Muscle layer of colon (tissue), 2 donors: Measurements from ENCODE around the gene EBF4.
"Not testable (repeated sequence)": the region's sequence is repeated elsewhere in the genome, so short reads cannot be mapped to it uniquely, and the experiment has no call there.

ENCODE experiments used
- H3K27ac ChIP-seq: one replicate; pipeline ENCODE4 v1.7.0; 2013; ENCODE audit warnings: low read depth, mild to moderate bottlenecking, low read length, moderate library complexity
- H3K27me3 ChIP-seq, 2 donors: one replicate each; pipeline ENCODE4 v1.7.0; 2013; ENCODE audit warnings: low read length in 2 of 2, mild to moderate bottlenecking in 2 of 2; ENCODE audit not compliant: insufficient read depth in 2 of 2, control insufficient read depth in 1 of 2
- H3K36me3 ChIP-seq: one replicate; pipeline ENCODE4 v1.7.0; 2013; ENCODE audit warnings: mild to moderate bottlenecking, low read length; ENCODE audit not compliant: insufficient read depth
- H3K4me1 ChIP-seq: one replicate; pipeline ENCODE4 v1.7.0; 2013; ENCODE audit warnings: mild to moderate bottlenecking, low read length; ENCODE audit not compliant: insufficient read depth
- H3K4me3 ChIP-seq, 2 donors: one replicate each; pipeline ENCODE4 v1.7.0; 2013; ENCODE audit warnings: low read length in 2 of 2, low read depth in 1 of 2, mild to moderate bottlenecking in 1 of 2, moderate library complexity in 1 of 2
- H3K9ac ChIP-seq: one replicate; pipeline ENCODE4 v1.7.0; 2013; ENCODE audit warnings: low read length
- H3K9me3 ChIP-seq: one replicate; pipeline ENCODE4 v1.7.0; 2013; ENCODE audit warnings: mild to moderate bottlenecking, low read length
- donor health status: abdominal sarcoma.
- donor health status: Adenocarcinoma of cecum.

The EBF4 gene

DNA sequence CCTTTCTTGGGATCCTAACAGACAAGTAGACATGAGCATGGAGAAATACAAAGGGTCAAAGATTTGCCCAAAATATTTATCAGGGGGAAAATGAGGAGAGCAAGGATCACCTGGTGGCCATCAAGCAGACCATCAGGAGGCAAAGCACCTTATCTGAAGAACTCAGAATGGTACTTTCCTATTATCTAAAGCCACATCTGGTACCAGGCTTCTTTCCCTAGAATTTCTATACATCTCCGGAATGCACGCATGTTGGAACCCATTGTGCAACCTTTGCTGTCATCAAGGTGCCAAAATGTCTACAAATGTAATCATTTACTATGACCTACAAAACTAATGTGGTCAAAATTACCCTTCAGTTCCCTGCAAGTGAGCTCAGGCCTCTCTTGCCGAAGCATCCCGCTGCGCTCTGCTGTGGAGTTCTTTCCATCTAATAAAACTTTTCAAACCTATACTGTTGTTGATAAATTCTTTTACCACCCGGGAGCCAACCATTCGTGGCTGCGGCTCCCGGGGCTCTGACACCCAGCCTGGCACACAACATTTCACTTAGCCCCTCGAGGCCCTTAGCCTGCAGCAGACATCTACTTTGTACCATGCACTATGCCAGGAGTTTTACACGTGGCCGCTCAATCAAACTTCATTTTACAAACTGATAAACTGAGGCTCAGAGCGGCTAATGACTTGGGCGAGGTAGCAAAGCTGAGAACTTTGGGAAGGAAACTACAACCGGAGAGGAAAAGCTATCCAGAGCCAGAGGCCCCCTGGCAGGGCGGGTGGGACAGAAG, 111.7 kb downstream of the EBF4 start:
- H3K9me3 ChIP-seq, result no peaks in the 10 kb centered on the region
- no peak overlapping the region for H3K9ac ChIP-seq
- H3K36me3 ChIP-seq, result no peaks in the 10 kb centered on the region
- no peaks in the 10 kb centered on the region for H3K4me1 ChIP-seq
- peaks cover 5 to 61% of the 10 kb centered on the region in 2 donors for H3K27me3 ChIP-seq
- H3K27ac ChIP-seq, result no peak overlapping the region
- no peak overlapping the region for H3K4me3 ChIP-seq

DNA sequence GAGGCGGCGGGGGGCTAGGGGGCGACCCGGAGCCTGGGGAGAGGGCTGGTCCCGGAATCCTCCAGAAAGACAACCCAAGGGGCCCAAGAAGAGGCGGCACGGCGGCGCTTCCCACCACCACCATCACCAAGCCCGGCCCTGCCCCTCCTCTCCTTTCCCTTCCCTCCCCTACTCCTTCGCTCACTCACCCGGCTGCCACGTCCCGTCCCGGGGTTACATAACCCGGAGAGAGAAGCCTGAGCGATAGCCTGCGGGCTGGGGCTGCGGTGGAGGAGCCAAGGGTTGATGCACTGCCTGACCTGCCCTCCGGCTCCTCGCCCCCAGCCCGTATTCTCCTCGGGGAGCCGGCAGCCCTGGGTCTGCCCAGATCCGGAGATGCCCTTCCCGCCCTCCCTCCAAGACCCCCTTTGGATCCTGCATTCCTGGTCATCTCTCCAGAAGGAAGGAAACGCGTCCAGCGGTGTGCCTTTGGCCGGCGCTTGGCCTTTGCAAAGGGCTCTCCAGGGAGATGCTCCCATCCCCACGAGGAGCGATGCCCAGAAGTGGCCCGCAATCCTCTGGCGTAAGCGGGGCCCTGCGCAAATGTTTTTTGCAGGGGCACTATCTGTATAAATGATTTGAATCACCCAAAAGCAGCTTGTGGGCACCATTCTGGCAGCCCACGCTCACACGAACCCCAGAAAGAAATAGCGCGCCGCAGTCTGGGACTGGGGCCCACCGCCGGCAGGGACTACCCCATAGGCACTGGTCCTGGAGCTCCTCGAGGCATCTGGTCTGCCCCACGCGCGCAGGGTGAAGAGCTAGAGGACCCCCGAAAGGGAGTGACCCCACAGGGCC, 112.5 kb downstream of the EBF4 start:
- H3K27me3 ChIP-seq, result peaks cover under 1 to 53% of the 10 kb centered on the region in 2 donors
- H3K4me3 ChIP-seq, result no peak overlapping the region

DNA sequence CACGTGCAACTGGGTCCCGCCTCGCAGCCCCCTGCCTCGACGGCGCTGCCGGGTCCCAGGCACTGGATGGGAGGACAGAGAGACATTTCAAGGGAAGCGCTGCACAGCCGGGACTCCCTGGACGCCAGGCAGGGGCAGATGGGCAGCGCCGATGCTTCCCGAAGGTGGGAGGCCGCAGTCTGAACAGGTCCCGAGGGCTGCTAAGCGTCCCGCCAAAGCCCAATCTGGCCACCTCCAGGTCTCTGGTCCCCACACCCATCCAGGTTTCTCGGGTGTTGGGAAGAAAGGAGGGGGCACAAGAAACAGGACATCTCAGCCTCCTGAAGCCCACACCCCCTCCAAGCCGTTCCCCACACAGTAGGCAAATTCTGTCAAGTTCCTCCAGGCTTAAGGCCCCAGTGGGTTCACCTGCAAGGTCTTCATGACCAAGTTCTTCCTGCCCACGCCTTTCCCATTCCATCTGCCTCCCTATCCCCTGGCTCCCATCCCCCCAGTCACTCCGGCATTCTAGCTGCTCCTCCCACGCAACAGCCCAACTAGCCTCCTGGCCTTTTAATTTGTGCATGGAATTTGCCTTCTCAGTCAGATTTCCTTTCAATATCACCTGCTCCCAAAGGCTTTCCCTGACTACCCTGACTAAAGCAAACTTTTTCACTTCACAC, 113.2 kb downstream of the EBF4 start:
- H3K4me3 ChIP-seq, result no peak overlapping the region
- H3K36me3 ChIP-seq, result no peaks in the 10 kb centered on the region
- H3K27me3 ChIP-seq, result peaks cover 0 to 45% of the 10 kb centered on the region in 2 donors
- H3K9me3 ChIP-seq, result no peaks in the 10 kb centered on the region
- H3K9ac ChIP-seq, result no peak overlapping the region
- no peaks in the 10 kb centered on the region for H3K4me1 ChIP-seq
- H3K27ac ChIP-seq, result no peak overlapping the region

More for the DNA sequence above, 112.5 kb downstream of the EBF4 start:
- Histone ChIP-seq H3K9me3 (no peaks in the 10 kb centered on the region), H3K27ac (no peak overlapping the region), H3K36me3 (no peaks in the 10 kb centered on the region), H3K4me1 (no peaks in the 10 kb centered on the region), H3K9ac (no peak overlapping the region)

DNA sequence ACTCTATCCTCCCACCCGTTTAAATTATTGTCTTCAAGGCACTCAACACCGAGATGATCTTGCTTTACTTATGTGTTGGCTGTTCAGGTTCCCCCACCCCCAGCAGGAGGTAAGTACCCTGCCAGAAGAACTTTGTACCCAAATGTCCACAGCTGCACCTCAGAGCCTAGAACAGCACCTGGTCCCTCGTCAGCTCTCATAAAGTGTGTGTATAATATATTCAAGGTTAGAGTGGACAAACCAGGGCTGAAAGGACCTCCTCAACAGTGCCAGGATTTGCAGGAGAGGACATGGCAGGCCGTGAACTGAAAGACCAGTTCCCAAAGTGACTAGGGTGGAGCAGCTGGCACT, 113.7 kb downstream of the EBF4 start:
- Histone ChIP-seq H3K9ac (no peak overlapping the region), H3K27ac (no peak overlapping the region), H3K9me3 (no peaks in the 10 kb centered on the region), H3K4me3 (no peak overlapping the region), H3K36me3 (no peaks in the 10 kb centered on the region), H3K4me1 (no peaks in the 10 kb centered on the region), H3K27me3 (peaks cover 0 to 40% of the 10 kb centered on the region in 2 donors)

DNA sequence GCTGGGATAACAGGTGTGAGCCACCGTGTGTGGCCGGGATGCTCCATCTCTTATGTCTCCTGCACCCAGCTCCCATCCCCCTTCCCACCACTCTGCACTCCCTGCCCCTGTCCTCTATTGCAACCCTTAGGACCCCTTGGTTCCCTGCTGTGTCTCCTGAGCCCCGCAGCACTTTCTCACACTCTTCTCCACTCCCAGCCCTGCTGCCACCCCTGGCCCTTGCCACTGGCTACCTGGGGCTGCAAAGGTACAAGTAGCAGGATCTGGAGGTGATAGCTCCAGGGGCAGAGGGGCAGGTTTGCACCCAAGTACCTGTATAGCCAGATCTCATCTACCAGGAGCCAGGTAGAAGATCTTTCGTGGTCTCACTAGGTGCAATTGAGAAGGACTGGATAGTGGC, 114.4 kb downstream of the EBF4 start:
- Histone ChIP-seq H3K36me3 (no peaks in the 10 kb centered on the region), H3K27ac (no peak overlapping the region), H3K9me3 (no peaks in the 10 kb centered on the region), H3K9ac (no peak overlapping the region), H3K4me1 (no peaks in the 10 kb centered on the region), H3K27me3 (peaks cover 0 to 33% of the 10 kb centered on the region in 2 donors), H3K4me3 (no peak overlapping the region)

DNA sequence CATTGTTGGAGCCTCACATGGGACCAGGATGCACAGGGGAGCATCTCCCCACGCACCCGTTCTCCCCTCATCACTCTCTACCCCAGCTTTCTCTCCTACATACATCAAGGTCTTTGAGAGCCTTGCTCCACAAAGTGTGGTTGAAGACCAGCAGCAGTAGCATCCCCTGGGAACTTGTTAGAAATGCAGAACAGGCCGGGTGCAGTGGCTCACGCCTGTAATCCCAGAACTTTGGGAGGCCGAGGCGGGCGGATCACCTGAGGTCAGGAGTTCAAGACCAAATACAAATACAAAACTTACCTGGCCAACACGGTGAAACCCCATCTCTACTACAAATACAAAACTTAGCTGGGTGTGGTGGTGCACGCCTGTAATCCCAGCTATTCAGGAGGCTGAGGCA, 115.3 kb downstream of the EBF4 start:
- H3K9me3 ChIP-seq, H3K36me3 ChIP-seq, H3K4me3 ChIP-seq, H3K27ac ChIP-seq, H3K9ac ChIP-seq, H3K4me1 ChIP-seq: not testable (repeated sequence)
- peaks cover 0 to 29% of the 10 kb centered on the region in 2 donors for H3K27me3 ChIP-seq

DNA sequence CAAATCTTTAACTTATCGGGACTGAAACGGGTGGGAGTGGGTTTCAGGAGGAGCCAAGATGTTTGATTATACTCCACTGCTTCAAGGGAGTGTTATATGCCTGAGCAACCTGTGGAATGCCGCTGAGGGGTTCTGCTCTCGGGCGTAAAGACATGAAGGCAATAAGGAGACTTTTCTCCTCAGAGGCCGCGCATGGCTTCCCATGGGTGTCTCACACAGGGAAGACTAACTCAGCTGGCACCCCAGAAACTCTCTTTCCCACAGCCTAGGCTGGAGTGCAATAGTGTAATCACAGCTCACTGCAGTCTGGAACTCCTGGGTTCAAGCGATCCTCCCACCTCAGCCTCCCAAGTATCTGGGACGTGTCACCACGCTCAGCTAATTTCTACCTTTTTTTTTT, 117.1 kb downstream of the EBF4 start:
- H3K27me3 ChIP-seq, result peaks cover 0 to 22% of the 10 kb centered on the region in 2 donors
- no peaks in the 10 kb centered on the region for H3K9me3 ChIP-seq
- H3K4me1 ChIP-seq, result no peaks in the 10 kb centered on the region
- no peak overlapping the region for H3K27ac ChIP-seq
- no peak overlapping the region for H3K9ac ChIP-seq
- no peak overlapping the region for H3K4me3 ChIP-seq
- no peaks in the 10 kb centered on the region for H3K36me3 ChIP-seq
